IPS DF 6.9 (cell line): ENCODE results near the gene UCN2.

Experiments
- DNase-seq: peaks from one replicate; pipeline ENCODE4 v3.0.0-alpha.2; 2013; ENCODE audit warnings: low read depth, low spot score
- H3K27ac ChIP-seq: one replicate; pipeline ENCODE4 v1.5.1; 2013; ENCODE audit warnings: low read length, control low read depth
- H3K27me3 ChIP-seq: 2 replicates; pipeline ENCODE4 v1.6.1; 2013; ENCODE audit warnings: mild to moderate bottlenecking, low read length; ENCODE audit not compliant: control insufficient read depth, insufficient read depth
- H3K36me3 ChIP-seq: 2 replicates; pipeline ENCODE4 v1.6.1; 2013; ENCODE audit warnings: low read length; ENCODE audit not compliant: control insufficient read depth, insufficient read depth
- H3K4me1 ChIP-seq: 2 replicates; pipeline ENCODE4 v1.6.1; 2013; ENCODE audit warnings: low read length; ENCODE audit not compliant: control insufficient read depth, insufficient read depth
- H3K4me3 ChIP-seq: 2 replicates; pipeline ENCODE4 v1.5.1; 2013; ENCODE audit warnings: mild to moderate bottlenecking, low read length
- H3K9me3 ChIP-seq: 2 replicates; pipeline ENCODE4 v1.6.1; 2013; ENCODE audit warnings: low read length, inconsistent platforms; ENCODE audit not compliant: control insufficient read depth, insufficient read depth
- WGBS: extraction: QIAGEN DNeasy Blood & Tissue Kit; methylation state at CpG from one replicate; pipeline ENCODE4 v1.1.7; 2013; ENCODE audit warnings: mixed read lengths, missing lambda C conversion rate; ENCODE audit not compliant: insufficient read length, insufficient coverage; 5-methylcytosine and 5-hydroxymethylcytosine counted together

UCN2 gene

DNA sequence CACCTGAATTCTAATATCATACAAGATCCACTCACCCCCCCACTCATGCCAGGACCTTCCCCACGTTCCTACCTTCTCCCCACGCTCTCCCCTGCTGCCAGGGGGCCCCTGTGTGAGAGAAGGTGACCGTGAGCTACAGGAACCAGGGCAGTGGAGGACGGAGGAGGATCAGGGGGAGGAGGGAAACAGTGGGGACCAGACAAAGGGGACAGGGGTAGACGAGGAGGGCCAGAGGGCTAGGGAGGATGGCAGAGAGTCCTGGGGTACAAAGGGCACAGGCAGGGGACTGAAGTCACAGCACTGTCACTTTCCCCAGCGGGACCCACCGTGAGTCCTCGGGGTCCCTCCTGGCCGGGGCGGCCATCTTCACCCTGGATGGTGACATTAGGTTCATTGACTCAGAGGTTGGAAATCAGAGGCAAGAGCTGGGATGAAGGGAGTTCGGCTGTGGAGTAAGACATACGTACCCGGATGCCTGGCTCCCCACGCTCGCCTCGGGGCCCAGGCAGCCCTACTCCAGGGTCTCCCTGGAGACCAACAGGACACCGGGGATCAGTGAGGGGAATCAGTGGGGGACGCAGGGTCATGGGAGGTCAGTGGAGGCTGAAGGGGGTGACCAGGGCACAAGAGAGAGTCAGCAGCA lies 6.3 kb upstream of the UCN2 start:
- no peak for DNase-seq
- 0 out of 2 replicates have a peak, but pooled peaks cover 2% of the 10 kb centered on the region for H3K36me3 ChIP-seq
- no peak overlapping the region for H3K27ac ChIP-seq
- H3K27me3 ChIP-seq: no peaks in the 10 kb centered on the region
- no CpG with 5 or more reads among the region's 18 CpGs for WGBS
- no peaks in the 10 kb centered on the region for H3K4me1 ChIP-seq
- no peak overlapping the region for H3K4me3 ChIP-seq
- H3K9me3 ChIP-seq: no peaks in the 10 kb centered on the region

DNA sequence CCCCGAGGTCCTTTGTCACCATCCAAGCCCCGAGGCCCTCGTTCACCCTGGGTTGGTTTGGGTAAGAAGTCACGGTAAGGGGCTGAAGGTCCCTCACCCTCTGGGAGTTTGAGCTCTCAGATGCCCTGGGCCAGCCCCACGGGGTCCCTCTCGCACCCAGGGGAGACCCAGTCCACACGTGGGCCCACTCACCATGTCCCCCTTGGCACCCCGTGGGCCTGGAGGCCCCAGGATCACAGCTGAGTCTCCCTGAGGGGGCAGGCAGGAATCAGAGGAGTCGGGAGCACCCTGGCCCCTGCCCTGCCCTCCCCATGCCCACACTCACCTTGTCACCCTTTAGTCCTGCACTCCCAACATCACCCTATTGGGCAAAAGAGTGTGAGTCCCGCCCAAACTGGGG lies 5.8 kb upstream of the UCN2 start:
- H3K27me3 ChIP-seq: no peaks in the 10 kb centered on the region
- WGBS: no CpG with 5 or more reads among the region's 10 CpGs
- H3K27ac ChIP-seq: no peak overlapping the region
- H3K4me1 ChIP-seq: no peaks in the 10 kb centered on the region
- no peak for DNase-seq
- H3K4me3 ChIP-seq: no peak overlapping the region
- 0 out of 2 replicates have a peak, but pooled peaks cover 2% of the 10 kb centered on the region for H3K36me3 ChIP-seq
- no peaks in the 10 kb centered on the region for H3K9me3 ChIP-seq

DNA sequence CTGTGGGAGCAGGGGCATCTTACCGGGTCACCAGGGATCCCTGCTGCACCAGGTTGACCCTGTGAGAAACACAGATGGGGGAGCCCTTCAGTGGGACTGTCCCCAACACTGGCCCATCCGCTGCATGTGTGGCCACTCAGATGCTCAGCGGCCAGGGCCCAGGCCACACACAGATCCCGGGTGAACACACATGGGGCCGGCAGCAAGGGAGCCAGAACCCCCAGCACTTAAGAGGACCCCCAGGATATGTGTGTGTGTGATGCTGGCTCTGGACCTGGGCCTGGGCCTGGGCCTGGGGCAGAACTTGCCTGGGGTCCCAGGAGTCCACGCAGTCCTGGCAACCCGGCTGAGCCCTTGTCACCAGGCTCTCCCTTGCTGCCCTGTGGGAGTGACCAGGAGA lies 4.9 kb upstream of the UCN2 start:
- no peak for DNase-seq
- Histone ChIP-seq H3K36me3 (0 out of 2 replicates have a peak, but pooled peaks cover 2% of the 10 kb centered on the region), H3K9me3 (no peaks in the 10 kb centered on the region), H3K4me3 (no peak overlapping the region), H3K27me3 (no peaks in the 10 kb centered on the region), H3K27ac (no peak overlapping the region), H3K4me1 (peaks cover 2% of the 10 kb centered on the region; the same call in 1 of the 2 replicates)
- WGBS: no CpG with 5 or more reads among the region's 7 CpGs

DNA sequence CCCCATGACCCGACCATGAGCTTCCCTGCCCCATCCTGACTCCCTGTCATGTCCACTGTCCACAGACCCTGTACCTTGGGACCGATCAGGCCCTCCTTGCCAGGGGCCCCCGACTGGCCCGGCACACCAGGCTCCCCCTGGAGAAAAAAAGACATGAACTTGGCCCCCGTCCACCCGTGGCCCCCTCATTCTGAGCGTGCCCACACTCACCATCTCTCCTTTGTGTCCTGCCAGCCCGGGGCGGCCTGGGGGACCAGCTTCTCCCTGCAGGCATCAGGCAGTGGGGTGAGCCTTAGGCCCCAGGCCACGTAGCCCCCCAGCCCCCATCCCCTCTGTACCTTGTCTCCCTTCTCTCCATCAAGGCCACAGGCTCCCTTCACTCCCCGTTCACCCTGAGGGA lies 3.9 kb upstream of the UCN2 start:
- DNase-seq: no peak
- Histone ChIP-seq H3K9me3 (no peaks in the 10 kb centered on the region), H3K36me3 (0 out of 2 replicates have a peak, but pooled peaks cover 2% of the 10 kb centered on the region), H3K4me1 (peaks cover 4% of the 10 kb centered on the region; the same call in 1 of the 2 replicates), H3K27ac (no peak overlapping the region), H3K27me3 (no peaks in the 10 kb centered on the region), H3K4me3 (no peak overlapping the region)
- no CpG with 5 or more reads among the region's 11 CpGs for WGBS

DNA sequence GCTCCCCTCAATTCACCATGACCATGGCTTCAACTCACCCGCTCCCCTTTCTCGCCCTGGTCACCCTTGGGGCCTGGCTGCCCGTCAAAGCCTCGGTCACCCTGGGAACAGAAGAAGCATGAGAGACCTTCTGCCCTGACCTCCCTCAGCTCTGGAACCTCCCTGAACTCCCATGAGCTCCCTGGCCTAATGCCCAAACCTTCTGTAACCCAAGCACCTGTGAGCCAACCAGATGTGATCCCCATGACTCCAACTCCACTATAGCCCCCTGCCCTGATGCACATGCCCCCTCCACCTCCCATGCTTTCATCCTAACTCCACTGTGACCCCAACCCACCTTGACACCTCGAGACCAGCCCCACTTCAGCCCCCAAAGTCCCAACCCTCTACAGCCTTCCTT lies 3.5 kb upstream of the UCN2 start:
- Histone ChIP-seq H3K4me3 (no peak overlapping the region), H3K36me3 (0 out of 2 replicates have a peak, but pooled peaks cover 2% of the 10 kb centered on the region), H3K27me3 (no peaks in the 10 kb centered on the region), H3K27ac (no peak overlapping the region), H3K4me1 (peaks cover 4% of the 10 kb centered on the region; the same call in 1 of the 2 replicates), H3K9me3 (no peaks in the 10 kb centered on the region)
- DNase-seq: no peak
- no CpG with 5 or more reads among the region's 5 CpGs for WGBS

DNA sequence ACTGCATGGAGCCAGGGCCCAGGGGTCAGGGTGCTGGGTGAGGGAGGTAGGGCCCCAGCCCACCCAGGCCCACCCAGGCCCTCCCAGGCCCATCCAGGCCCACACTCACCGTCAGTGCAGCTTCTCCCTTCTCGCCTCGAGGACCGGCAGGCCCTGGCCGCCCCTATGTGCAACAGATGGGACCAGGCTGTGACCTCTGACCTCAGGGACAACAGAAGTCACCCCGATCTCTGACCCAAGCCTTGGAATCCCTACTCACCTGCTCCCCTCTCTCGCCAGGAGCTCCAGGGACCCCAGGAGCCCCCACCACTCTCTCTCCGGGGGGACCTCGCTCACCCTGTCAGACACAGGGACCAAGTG lies 2.8 kb upstream of the UCN2 start:
- no CpG with 5 or more reads among the region's 9 CpGs for WGBS

DNA sequence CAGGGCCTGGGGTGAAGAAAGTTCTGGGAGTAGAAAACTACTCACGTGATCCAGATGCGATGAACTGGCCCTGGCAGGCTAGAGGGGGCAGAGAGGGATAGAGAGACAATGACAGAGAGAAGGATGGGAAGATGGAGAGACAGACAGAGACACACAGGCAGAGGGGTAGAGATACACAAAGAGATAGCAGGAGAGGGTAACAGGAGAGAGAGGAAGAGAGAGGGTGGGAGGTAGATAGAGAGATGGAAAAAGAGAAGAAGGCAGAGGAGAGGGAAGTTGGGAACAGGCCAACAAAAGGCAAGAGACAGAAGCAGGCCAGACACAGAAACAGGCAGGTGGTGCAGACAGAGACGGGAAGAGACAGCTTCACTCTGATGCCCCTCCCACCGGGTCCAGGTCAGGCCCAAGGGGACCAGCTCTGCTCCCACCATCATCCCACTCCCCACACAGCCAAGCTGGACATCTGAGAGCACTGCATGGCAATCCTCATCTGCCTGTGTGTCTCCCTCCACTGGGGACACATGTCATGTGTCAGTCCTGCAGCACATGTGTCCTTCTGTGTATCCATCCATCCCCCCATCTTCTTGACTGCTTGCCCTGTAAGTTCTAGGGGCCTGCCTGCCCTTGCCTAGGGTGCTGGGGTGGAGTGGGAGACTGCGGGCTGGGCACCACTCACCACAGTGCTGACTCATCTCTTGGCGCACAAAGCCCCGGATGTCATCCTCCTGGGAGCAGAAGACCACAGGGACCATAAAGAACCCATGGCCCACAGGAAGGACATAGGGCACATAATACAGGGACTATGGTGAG lies 2.2 kb upstream of the UCN2 start:
- no peak for DNase-seq
- Histone ChIP-seq H3K27me3 (no peaks in the 10 kb centered on the region), H3K4me3 (no peak overlapping the region), H3K9me3 (no peaks in the 10 kb centered on the region), H3K36me3 (no peaks in the 10 kb centered on the region), H3K4me1 (peaks cover 7% of the 10 kb centered on the region), H3K27ac (no peak overlapping the region)
- WGBS: no CpG with 5 or more reads among the region's 7 CpGs

More for the DNA sequence above, 2.8 kb upstream of the UCN2 start:
- H3K27ac ChIP-seq: no peak overlapping the region
- no peak for DNase-seq
- H3K9me3 ChIP-seq: no peaks in the 10 kb centered on the region
- no peak overlapping the region for H3K4me3 ChIP-seq
- H3K36me3 ChIP-seq: 0 out of 2 replicates have a peak, but pooled peaks cover 1% of the 10 kb centered on the region
- H3K27me3 ChIP-seq: no peaks in the 10 kb centered on the region
- peaks cover 4% of the 10 kb centered on the region for H3K4me1 ChIP-seq

DNA sequence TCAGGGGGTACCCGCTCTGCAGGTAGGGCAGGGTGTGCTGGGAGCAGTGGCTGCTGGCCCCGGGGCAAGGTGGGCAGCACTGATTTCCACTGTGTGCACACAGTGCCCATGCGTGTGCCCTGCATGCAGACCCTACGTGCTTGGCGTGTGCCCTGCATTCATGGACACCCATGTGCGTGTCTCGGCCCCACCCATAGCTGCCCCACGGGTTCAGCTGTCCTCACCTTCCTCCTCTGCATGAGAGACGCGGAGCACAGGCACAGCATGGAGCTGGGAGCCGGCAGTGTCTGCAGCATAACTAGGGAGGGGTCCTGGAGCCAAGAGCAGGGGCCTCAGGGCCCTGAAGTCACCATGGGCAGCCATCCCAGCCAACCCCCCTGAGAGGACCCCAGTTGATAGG lies 1.6 kb upstream of the UCN2 start:
- Histone ChIP-seq H3K9me3 (no peaks in the 10 kb centered on the region), H3K27ac (no peak overlapping the region), H3K4me3 (no peak overlapping the region), H3K36me3 (no peaks in the 10 kb centered on the region), H3K4me1 (peaks cover 11% of the 10 kb centered on the region), H3K27me3 (no peaks in the 10 kb centered on the region)
- whole genome bisulfite sequencing: no CpG with 5 or more reads among the region's 11 CpGs
- no peak for DNase-seq

DNA sequence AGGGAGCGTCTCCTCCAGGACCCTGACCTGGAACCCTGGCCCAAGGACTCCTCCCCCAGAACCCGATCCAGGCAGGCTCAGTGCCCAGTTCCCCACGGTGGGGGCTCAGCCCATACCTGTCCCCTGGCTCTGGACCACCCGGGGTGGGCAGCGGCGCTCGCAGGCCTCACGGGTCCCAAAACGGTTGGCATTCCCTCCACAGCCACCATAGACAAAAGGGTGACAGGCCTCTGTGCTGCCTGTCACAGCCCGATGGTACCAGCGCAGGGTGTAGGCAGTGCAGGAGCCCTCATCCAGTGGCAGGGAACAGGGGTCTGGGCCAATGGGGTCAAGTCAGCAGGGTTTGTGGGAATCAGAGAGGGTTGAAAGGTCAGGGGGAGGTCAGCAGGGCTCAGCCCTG lies 1.1 kb upstream of the UCN2 start:
- Histone ChIP-seq H3K9me3 (no peaks in the 10 kb centered on the region), H3K27ac (no peak overlapping the region), H3K4me1 (peaks cover 12% of the 10 kb centered on the region), H3K27me3 (no peaks in the 10 kb centered on the region), H3K36me3 (no peaks in the 10 kb centered on the region), H3K4me3 (no peak overlapping the region)
- DNase-seq: no peak
- WGBS: no CpG with 5 or more reads among the region's 11 CpGs

DNA sequence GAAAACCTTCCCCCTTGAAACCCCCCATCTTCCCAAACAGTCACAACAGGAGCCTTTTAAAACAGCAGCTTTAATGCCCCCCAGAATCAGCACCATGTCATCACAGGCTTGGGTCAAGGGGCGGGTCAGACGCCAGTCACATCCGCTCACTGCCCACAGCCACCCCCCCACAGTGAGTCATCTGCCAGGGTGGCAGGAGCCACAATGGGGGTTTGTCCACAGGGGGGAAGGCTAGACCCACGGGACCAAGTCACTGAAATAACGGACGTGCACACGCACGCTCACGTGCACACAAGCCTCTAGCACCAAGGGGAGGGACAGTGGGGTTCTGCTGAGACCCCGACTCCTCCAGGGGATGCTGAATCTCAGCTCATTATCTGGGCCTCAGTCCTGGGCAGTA lies 441 bp upstream of the UCN2 start:
- no CpG with 5 or more reads among the region's 10 CpGs for WGBS
- H3K4me1 ChIP-seq: peaks cover 12% of the 10 kb centered on the region
- H3K4me3 ChIP-seq: no peak overlapping the region
- H3K36me3 ChIP-seq: no peaks in the 10 kb centered on the region
- DNase-seq: no peak
- H3K27me3 ChIP-seq: no peaks in the 10 kb centered on the region
- H3K9me3 ChIP-seq: no peaks in the 10 kb centered on the region
- no peak overlapping the region for H3K27ac ChIP-seq
